GM19240 (cell line): Measurements from ENCODE around the gene GLIPR1.
"Not testable (repeated sequence)": the region's sequence is repeated elsewhere in the genome, so short reads cannot be mapped to it uniquely, and the experiment has no call there.

ENCODE experiments used
- DNase-seq: peaks from one replicate; pipeline ENCODE4 v3.0.0; 2011; ENCODE audit warnings: low spot score; ENCODE audit not compliant: insufficient read length

The GLIPR1 gene

DNA sequence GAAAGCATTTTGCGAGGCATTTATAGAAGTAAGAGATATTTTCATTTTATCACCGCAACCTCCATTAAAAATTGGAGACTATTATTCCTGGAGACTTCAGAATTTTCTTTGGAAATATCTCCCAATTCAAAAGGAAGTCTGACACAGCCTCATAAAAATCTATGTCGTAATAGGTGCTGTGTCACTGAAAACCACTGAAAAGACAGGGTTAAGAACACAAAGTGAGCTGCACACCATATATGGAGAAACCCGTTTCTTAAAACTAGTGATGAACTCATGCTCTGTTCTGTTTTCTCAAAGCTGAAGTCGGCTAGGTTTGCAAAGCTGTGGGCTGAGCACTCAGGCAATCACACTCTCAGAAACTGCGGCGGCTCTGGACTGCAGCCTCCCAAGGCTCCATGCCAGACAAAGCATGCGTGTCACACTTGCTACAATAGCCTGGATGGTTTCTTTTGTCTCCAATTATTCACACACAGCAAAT is at the start of gene GLIPR1:
GLIPR1 (plus strand) TSS at position 287 of the 481 bp plus-strand sequence; CDS start at position 413, 126 bp downstream.
- no peak for DNase-seq

DNA sequence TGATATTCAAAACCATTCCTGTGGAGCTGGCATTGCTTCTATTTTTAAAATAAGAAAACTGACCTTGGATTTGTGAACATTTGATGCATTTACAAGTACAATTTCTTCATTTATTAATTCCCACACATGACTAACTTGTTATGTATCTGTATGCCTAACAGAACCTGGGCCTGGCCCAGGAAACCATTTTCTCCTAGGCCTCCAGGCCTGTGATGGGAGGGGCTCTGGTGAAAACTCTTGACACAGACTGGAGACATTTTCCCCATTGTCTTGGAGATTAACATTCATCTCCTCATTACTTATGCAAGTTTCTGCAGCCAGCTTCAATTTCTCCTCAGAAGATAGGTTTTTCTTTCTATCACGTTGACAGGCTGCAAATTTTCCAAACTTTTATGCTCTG is 47.6 kb upstream of the GLIPR1 start:
- no peak for DNase-seq

DNA sequence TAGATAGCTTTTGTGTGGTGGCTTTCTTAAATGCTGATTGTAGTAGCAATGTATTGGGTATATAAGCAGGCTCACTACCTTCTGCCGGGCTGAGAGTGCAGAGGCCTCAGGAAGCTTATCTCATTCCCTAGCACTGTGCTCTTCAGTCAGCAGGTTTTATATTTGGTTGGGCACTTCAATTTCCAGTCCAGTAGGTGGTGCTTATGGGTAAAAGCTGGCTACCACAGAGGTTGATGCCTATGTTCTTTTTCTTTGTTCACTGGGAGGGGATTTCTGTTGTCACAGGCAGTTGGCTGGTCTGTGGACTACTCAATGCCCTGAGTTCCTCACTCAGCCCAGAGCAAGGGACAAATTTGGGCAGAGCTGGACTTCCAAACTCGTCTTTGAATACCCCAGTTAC is 43.0 kb upstream of the GLIPR1 start:
- DNase-seq: no peak

DNA sequence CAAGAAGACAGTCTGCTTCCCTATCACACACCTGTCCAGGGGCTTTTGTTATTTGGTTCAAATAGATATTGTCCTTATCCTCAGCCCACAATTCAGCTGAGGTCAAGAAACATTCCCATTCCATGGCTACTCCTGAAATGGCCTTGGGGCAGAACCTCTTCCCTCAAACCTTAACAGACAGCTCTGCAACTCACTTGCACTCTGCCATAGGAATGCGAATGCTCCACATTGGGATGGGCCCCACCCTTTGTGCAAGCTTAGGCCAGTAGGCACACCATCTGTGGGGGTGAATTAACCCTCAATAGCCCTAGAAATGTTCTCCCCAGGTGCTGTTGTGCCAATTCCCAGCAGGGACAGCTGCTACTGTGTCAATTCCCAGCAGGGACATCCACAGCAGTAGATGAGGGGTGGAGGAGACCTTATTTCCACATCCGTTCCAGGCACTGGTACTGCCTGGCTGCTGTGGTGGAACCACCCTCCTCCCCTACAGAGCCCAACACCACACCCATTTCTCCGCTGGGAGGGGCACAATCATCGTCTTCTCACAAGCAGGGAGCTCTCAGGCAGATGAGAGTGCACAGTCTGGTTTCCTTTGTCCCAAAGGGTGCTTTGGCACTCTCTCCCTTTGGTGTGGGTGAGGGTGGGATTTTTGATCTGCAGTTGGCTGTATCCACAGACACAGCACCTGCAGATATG is 42.3 kb upstream of the GLIPR1 start:
- DNase-seq: no peak

DNA sequence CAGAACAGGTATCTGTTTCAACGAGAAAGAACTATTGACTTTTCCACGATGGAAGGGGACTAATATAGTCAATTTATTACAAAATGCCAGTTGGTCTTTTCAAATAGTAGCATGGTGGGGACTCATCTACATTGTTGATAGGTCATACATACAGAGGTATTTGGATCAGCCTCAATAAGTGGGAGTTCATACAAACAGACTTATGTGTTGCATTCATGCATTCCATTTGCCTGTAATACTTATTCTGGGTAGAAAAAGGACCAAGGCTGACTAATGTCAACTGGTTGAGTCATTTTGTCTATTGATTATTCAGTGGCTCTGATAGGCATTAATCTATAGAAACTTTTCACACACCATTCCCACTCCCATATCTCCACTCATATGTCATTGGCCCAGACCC is 41.5 kb upstream of the GLIPR1 start:
- DNase-seq: no peak

DNA sequence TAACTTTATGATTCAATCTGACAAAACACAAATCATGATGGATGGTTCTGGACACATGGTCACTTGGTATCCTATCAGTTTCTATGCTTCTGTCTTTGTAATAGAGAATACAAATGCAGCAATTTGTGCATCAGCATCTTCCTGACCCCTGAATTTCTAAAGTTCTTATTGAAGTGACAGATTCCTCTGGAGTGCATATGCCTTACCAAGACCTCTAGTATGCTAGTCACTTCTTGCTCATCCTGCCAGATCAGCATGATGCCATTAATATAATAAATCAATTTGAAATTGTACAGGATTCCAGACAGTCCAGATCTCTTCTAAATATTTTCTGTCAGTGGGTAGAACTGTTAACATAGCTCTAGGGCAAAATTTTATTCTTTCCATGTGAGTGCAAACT is 40.6 kb upstream of the GLIPR1 start:
- DNase-seq: no peak

DNA sequence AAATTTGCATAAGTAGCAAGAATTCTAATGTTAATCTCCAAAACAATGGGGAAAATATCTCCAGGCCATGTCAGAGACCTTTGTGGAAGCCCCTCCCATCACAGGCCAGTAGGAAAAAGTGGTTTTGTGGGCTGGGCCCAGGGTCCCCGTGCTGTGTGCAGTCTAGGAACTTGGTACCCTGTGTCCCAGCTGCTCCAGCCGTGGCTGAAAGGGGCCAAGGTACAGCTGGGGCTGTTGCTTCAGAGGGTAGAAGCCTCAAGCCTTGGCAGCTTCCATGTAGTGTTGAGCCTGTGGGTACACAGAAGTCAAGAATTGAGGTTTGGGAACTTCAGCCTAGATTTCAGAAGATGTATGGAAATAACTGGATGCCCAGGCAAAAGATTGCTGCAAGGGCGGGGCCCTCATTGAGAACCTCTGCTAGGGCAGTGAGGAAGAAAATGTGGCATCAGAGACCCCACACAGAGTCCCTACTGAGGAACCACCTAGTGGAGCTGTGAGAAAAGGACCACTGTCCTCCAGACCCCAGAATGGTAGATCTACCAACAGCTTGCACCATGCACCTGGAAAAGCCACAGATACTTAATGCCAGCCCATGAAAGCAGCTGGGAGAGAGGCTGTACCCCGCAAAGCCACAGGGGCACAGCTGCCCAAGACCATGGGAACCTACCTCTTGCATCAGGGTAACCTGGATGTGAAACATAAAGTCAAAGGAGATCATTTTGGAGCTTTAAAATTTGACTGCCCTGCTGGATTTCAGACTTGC is 38.7 kb upstream of the GLIPR1 start:
- DNase-seq: not testable (repeated sequence)

DNA sequence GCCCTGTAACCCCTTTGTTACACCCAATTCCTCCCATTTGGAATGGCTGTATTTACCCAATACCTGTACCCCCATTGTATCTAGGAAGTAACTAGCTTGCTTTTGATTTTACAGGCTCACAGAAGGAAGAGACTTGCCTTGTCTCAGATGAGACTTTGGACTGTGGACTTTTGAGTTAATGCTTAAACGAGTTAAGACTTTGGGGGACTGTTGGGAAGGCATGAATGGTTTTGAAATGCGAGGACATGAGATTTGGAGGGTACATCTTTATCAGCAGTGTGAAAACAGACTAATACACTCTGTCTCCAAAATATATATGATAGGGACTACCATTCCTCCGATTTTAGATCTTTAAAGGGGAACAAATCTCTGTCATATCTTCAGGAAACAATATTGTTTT is 38.1 kb upstream of the GLIPR1 start:
- DNase-seq: not testable (repeated sequence)

DNA sequence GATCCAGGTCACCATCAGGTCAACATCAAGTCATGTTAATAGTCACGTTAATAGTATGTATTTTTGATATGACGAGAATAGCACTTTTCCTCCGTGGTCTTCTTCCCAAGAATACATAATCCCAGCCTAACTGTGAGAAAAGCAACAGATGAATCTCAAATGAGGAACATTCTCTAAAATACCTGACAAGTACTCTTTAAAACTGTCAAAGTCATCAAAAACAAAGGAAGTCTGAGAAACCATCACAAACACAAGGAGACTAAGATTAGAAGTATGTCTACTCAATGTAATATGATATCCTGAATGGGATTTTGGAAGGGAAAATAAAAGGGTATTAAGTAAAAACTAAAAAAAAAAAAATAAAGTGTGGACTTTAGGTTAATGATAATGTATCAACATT is 36.8 kb upstream of the GLIPR1 start:
- DNase-seq: no peak

DNA sequence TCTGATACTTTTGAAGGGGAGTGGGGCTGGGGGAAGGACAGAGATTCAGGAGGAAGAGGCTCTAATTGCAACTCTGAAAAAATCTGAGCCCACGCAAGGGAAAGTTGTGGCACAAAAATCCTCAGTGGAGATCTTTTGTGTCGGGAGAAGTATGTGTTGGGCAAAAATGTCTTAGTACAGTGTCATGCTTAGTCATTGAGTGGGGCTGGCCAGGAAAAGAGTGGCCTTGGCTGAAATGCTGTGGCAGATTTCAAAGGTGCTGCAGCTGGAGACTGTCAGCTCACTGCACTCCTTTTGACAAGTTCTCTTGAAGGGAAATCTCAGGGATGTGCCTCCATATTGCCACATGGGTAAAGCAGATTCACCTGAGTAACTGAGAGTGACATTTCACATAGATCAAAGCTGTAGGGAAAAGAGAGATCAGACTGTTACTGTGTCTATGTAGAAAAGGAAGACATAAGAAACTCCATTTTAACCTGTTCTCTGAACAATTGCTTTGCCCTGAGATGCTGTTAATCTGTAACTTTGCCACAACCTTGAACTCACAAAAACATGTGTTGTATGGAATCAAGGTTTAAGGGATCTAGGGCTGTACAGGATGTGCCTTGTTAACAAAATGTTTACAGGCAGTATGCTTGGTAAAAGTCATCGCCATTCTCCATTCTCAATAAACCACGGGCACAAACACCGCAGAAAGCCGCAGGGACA is 36.0 kb upstream of the GLIPR1 start:
- DNase-seq: no peak

DNA sequence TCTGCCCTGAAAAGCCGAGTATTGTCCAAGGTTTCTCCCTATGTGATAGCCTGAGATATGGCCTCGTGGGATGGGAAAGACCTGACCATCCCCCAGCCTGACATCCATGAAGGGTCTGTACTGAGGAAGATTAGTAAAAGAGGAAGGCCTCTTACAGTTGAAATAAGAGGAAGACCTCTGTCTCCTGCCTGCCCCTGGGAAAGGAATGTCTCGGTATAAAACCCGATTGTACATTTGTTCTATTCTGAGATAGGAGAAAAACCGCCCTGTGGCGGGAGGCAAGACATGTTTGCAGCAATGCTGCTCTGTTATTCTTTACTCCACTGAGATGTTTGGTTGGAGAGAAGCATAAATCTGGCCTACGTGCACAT is 35.4 kb upstream of the GLIPR1 start:
- DNase-seq: not testable (repeated sequence)

DNA sequence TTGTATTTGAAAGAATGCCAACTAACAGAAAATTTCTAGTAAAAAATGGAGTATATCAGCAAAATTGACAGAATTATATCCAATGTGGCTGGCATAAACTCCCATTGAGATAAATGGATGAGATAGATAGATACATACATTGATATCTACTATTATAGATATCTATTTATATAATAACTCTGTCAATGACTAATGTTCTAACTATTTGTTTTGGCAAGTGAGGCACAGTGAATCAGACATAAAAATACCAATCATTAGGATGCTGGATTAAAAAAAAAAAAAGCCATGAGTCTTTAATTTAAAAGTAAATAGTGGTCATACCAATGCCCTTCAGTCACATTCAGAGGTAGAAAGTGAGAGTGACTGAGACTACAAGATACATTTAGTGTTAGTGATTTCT is 33.7 kb upstream of the GLIPR1 start:
- no peak for DNase-seq

DNA sequence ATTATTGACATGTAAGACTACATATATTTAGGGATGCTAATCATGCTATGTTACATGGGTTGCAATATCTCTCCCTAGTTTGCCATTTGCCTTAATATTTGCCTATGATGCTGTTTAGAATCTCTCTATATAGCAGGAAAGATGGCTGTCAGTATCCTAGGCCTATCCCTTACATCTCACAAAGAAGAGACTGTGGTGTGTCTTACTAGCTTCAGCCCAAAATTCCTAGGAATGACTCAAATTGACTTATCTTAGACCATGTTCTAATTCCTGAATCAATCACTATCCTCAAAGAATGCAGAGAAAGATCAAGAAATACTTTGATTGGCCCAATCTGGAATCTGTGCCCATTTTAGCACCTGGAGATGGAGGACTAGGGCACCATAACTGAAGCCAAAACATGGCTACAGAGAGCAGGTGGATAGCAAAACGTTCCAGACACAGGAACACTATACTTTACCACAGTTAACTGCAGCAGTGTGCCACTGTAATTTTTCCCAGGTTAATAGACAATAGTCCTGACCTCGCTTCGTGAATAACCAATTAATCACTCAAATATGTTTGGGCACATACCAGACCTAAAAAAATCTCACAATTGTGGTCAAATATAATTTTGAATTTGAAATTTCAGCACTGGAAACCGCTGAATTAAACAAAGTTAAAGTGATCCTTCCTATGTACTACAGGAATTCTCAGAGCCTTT is 32.7 kb upstream of the GLIPR1 start:
- no peak for DNase-seq

DNA sequence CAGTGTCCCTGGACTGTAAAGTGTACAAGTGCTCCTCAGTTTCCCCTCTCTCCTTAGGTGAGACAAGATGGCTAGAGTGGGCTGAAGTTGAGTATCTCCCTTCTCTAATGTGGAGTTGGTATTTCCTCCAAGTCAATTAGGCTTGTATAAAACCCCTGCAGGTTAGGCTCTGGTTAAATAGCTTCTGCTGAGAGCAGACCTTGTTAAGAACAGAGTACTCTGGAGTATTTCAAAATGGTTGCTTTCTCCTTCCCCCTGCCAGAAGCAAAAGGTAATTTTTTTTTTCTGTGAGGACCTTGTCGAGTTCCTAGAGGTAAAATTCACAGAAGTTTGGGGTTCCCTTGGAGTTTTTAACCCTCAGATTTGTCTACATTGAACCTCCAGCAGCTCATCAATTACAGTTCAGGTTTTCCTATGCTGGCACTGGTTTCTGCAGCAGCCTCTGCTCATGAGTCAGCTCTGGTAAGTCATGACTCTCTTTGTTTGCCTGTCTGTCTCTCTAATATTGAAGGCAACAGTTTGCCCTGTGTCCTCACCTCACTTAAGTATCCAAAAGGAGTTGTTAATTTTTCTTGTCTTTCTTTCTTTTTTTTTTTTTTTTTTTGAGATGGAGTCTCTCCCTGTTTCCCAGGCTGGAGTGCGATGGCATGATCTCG is 27.8 kb upstream of the GLIPR1 start:
- DNase-seq: no peak

DNA sequence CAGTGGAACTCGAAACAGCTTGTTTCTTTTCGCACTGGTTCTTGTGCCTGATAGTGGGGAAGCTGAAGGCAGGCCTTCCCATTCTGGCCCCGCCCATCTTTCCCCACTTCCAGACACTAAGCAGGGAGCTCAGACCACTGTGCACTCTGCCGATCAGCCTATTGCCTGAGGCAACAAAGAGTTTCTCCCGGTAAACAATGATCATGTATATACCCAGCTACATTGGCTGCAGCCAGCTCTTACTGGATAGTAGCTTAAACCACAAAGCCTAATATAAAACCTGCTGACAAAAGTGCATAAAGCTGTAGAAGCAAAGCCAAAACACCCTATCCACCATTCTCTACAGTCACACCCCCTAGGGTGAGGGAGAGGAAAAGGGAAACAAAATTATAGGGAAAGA is 24.7 kb upstream of the GLIPR1 start:
- no peak for DNase-seq

DNA sequence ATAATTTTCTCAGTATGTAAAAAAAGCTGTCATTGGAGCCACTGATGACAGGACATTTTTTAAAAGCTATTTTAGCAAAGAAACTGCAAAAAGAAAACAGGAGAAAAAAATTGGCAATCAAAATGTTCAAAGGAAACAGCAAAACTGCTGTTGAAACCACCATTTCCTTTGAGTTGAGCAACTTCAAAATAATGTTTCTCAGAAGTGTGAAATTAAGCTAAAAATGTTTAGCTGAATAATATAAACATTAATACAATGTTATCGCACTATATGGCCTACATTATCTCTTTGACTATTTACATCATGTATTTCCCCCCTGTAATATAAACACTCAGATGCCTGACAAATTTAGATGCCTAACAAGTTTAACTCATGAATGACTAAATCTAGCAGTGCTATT is 23.4 kb upstream of the GLIPR1 start:
- DNase-seq: no peak

DNA sequence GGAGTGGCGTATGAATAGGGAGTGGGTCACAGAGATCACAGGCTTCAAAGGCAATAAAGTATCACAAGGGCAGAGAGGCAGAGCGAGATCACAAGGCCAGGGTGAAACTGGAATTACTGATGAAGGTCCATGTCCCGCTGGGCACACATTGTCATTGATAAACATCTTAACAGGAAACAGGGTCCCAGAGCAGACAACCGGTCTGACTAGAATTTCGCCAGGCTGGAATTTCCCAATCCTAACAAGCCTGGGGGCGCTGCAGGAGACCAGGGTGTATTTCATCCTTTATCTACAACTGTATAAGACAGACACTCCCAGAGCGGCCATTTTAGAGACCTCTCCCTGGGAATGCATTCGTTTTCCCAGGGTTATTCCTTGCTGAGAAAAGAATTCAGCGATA is 22.7 kb upstream of the GLIPR1 start:
- not testable (repeated sequence) for DNase-seq

DNA sequence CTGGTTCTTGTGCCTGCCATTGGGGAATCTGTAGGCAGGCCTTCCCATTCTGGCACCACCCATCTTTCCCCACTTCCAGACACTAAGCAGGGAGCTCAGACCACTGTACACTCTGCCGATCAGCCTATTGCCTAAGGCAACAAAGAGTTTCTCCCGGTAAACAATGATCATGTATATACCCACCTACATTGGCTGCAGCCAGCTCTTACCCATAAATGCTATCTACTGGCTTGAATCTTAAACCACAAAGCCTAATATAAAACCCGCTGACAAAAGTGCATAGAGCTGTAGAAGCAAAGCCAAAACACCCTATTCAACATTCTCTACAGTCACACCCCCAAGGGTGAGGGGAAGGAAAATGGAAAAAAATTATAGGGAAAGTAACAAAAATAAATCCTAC is 20.8 kb upstream of the GLIPR1 start:
- no peak for DNase-seq

DNA sequence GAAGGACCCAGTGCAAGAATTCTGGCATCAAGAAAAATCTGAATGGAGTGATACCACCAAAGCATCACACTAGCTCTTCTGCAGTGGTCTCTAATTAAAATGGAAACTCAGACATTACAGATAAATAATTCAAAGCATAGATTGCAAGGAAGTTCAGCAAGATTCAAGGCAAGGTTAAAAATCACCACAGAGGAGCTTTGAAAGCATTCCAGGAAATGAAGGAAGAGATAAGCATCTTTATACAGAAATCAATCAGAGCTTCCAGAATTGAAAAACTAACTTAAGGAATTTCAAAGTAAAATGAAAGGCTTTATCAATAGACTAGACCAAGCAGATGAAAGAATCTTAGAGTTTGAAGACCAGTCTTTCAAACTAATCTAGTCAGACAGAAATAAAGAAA is 20.4 kb upstream of the GLIPR1 start:
- DNase-seq: no peak

DNA sequence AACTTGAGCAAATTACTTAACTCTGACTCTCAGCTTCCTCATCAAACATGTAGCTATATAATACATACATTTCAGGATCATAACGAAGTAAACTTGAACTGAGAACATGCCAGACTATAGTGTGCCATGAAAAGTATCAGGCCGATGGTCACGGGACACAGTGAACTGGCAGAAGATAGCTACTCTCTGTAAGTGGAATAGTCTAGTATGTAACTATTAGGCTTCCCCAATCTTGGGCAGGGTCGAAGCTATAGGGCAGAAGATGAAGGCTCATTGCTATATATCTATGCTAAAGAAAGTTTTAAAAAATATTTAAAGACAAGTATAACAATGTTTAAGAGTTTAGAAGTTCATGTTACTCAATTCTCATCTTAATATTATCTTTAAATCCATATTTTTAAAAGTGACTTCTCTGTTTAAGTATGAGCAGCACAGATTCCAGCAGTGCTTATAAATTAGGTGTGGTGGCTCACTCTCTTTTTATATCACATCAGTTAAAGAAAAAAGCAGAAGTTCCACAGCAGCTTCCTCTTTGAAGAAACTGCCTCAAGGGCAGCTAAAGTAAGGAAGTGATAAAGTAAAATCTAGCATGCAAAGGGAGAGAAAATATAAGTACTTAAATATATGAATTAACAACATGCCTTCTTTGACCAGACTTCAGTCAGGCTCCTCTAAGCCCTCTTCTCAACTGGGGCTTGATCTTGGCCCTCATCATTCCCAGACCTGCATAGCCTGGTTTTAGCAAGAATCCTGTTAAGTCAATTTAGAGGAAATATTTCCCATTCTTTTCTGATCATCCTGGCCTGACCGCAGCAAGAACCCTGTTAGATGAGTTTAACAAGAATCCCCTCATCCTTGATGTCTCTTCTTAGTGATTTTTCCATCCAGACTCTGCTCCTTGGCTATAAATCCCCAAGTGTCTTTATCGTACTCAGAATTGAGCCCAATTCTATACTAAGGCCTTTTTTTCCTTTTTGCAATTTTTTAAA is 8.4 kb upstream of the GLIPR1 start:
- no peak for DNase-seq
